Chondrocyte (in vitro differentiated cells): ENCODE data around the gene DIP2C. TPM values are rescaled to one million over a fixed set of nuclear protein-coding genes. Genes with fewer than 3 reads are reported as not detected.
A peak's percentile ranks its signal among the peaks of the same experiment; 100 is the strongest.
"Not testable (repeated sequence)": the region's sequence is repeated elsewhere in the genome, so short reads cannot be mapped to it uniquely, and the experiment has no call there.

Experiments used
- DNase-seq: peaks from one replicate; pipeline ENCODE4 v3.0.0; 2021; ENCODE audit warnings: mixed read lengths, low spot score
- H3K27ac Mint-ChIP-seq: one replicate; pipeline ENCODE4 v1.8.0; 2021; ENCODE audit warnings: mild to moderate bottlenecking, moderate library complexity, mixed read lengths; ENCODE audit not compliant: unreplicated experiment
- H3K27me3 Mint-ChIP-seq: 2 replicates; pipeline ENCODE4 v1.8.0; 2021; ENCODE audit warnings: low read depth, mixed read lengths
- H3K36me3 Mint-ChIP-seq: 2 replicates; pipeline ENCODE4 v1.8.0; 2021; ENCODE audit warnings: low read depth, mixed read lengths
- H3K4me1 Mint-ChIP-seq: 2 replicates; pipeline ENCODE4 v1.8.0; 2021; ENCODE audit warnings: low read depth, mild to moderate bottlenecking, mixed read lengths
- H3K4me3 Mint-ChIP-seq: one replicate; pipeline ENCODE4 v1.8.0; 2021; ENCODE audit warnings: mild to moderate bottlenecking, moderate library complexity, mixed read lengths; ENCODE audit not compliant: unreplicated experiment
- H3K9me3 Mint-ChIP-seq: 2 replicates; pipeline ENCODE4 v1.8.0; 2021; ENCODE audit warnings: low read depth, mixed read lengths
- CTCF ChIP-seq: fragments of 200-600 bp; sonication (generic); IDR thresholded peaks from 2 replicates; pipeline ENCODE4 v1.5.0; 2021; ENCODE audit warnings: antibody characterized with exemption, mild to moderate bottlenecking, moderate library complexity
- total RNA-seq: library from RNA; stranded (reverse); gene quantifications from 3 replicates; pipeline ENCODE4 v1.2.1, GENCODE V29; 2021

DIP2C gene
- total RNA-seq, 1 donor from 2014 or later: 47.9 TPM

- H3K27me3 Mint-ChIP-seq: no peaks in the 10 kb centered on the region
- TF ChIP-seq CTCF: no peak
- no peak for DNase-seq
- peaks cover 15% of the 10 kb centered on the region for H3K4me1 Mint-ChIP-seq
- no peaks in the 10 kb centered on the region for H3K9me3 Mint-ChIP-seq
- no peaks in the 10 kb centered on the region for H3K36me3 Mint-ChIP-seq
- no peak overlapping the region for H3K27ac Mint-ChIP-seq
- no peak overlapping the region for H3K4me3 Mint-ChIP-seq
These were observed 156.3 kb downstream of the DIP2C start for GRCh38 chr10:533186-533585.

DNA sequence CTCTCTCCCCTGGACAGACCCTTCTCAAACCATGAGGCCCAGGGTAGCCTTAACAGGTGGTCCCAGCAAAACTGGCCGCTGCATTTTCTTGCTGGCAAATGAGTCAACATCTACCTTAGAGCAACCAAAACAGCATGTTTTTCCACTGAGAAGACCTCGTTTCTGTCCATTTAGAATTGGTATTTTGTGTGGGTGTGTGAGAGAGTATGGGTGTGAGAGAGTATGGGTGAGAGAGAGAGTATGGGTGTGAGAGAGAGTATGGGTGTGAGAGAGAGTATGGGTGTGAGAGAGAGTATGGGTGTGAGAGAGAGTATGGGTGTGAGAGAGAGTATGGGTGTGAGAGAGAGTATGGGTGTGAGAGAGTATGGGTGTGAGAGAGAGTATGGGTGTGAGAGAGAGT lies 157.1 kb downstream of the DIP2C start:
- H3K9me3 Mint-ChIP-seq, H3K27ac Mint-ChIP-seq, DNase-seq, H3K36me3 Mint-ChIP-seq, H3K27me3 Mint-ChIP-seq, H3K4me3 Mint-ChIP-seq: not testable (repeated sequence)
- peaks cover 15% of the 10 kb centered on the region for H3K4me1 Mint-ChIP-seq

DNA sequence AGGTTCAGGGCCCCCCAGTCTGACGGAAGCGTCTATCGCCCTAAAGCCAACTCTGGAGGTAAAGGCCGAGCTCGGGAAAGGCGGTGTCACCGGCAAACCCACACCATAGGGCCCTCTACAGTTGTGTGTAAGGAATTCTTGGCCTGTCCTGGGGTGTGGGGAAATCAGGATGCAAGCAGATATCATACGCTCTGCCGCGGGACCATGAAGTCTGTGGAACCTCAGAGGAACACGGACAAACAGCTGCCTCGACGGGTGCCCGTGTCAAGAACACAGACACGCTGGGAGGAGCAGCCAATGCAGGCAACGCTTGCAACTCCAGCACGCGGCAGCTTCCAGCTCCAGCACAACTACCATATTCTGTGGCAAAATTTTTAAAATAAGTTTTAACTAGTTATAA lies 157.9 kb downstream of the DIP2C start:
- Mint-ChIP-seq H3K9me3 (no peaks in the 10 kb centered on the region), H3K4me1 (peaks cover 18% of the 10 kb centered on the region), H3K27ac (no peak overlapping the region), H3K27me3 (no peaks in the 10 kb centered on the region), H3K4me3 (no peak overlapping the region), H3K36me3 (no peaks in the 10 kb centered on the region)
- TF ChIP-seq CTCF: no peak
- DNase-seq: peak; percentile 78

DNA sequence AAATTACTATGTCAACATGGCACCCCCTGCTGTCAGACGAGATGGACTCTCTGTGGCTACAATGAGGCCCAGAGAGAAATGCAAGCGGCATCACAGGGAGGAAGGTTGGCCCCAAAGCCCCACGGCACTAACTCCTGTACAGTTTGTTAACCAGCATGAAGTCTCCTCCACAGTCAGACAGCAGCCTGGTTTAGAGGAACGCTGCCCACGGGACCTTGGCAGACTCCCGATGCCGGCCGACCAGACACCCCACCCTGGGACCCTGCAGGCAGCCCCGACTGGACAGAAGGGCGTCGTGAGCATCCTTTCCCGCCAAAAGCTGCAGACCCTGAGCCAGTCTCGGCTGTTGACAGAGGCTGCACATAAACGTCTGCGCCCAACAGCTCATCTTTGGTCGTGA lies 158.8 kb downstream of the DIP2C start:
- H3K4me1 Mint-ChIP-seq: peaks cover 17% of the 10 kb centered on the region
- TF ChIP-seq CTCF: no peak
- H3K4me3 Mint-ChIP-seq: no peak overlapping the region
- H3K36me3 Mint-ChIP-seq: no peaks in the 10 kb centered on the region
- H3K27ac Mint-ChIP-seq: no peak overlapping the region
- no peaks in the 10 kb centered on the region for H3K27me3 Mint-ChIP-seq
- peak; percentile 75 for DNase-seq
- no peaks in the 10 kb centered on the region for H3K9me3 Mint-ChIP-seq

- Mint-ChIP-seq H3K9me3 (no peaks in the 10 kb centered on the region), H3K27me3 (no peaks in the 10 kb centered on the region), H3K4me1 (peaks cover 24% of the 10 kb centered on the region), H3K27ac (no peak overlapping the region), H3K4me3 (no peak overlapping the region), H3K36me3 (no peaks in the 10 kb centered on the region)
- TF ChIP-seq CTCF: no peak
- DNase-seq: peak; percentile 72
These were observed 159.8 kb downstream of the DIP2C start for GRCh38 chr10:529468-530230.
